Cortex of kidney (tissue), 1 donor: ENCODE measurements around the gene SLC24A4.

Experiments used
- DNase-seq: peaks from one replicate; lab custom pipeline; 2025; lab: John Stamatoyannopoulos, UW

Gene SLC24A4

GRCh38 chr14:92316176-92316575 lies 6.8 kb upstream of the SLC24A4 start:
- no peak for DNase-seq

GRCh38 chr14:92316937-92317336 lies 6.0 kb upstream of the SLC24A4 start:
- DNase-seq, result no peak

GRCh38 chr14:92317511-92317910 lies 5.5 kb upstream of the SLC24A4 start:
- DNase-seq, result no peak

- DNase-seq, result no peak
Observed at GRCh38 chr14:92321701-92322100, 1.3 kb upstream of the SLC24A4 start.

GRCh38 chr14:92322516-92322915 lies 449 bp upstream of the SLC24A4 start:
- DNase-seq, result no peak

- no peak for DNase-seq
Observed at GRCh38 chr14:92323916-92324818, 1.2 kb downstream of the SLC24A4 start.

- no peak for DNase-seq
Observed at GRCh38 chr14:92325835-92326234, 2.9 kb downstream of the SLC24A4 start.

- DNase-seq, result no peak
Observed at GRCh38 chr14:92328664-92329255, 5.8 kb downstream of the SLC24A4 start.

GRCh38 chr14:92334050-92334449 lies 11.1 kb downstream of the SLC24A4 start:
- DNase-seq, result no peak

GRCh38 chr14:92336363-92336762 lies 13.4 kb downstream of the SLC24A4 start:
- DNase-seq, result no peak

GRCh38 chr14:92339426-92339825 lies 16.5 kb downstream of the SLC24A4 start:
- DNase-seq, result no peak

- no peak for DNase-seq
Observed at GRCh38 chr14:92340071-92340470, 17.1 kb downstream of the SLC24A4 start.

- no peak for DNase-seq
Observed at GRCh38 chr14:92340931-92341330, 18.0 kb downstream of the SLC24A4 start.

GRCh38 chr14:92341791-92342190 lies 18.8 kb downstream of the SLC24A4 start:
- DNase-seq, result no peak

- no peak for DNase-seq
Observed at GRCh38 chr14:92348154-92348553, 25.2 kb downstream of the SLC24A4 start.

GRCh38 chr14:92351750-92352149 lies 28.8 kb downstream of the SLC24A4 start:
- no peak for DNase-seq

- DNase-seq, result no peak
Observed at GRCh38 chr14:92352158-92352985, 29.4 kb downstream of the SLC24A4 start.

GRCh38 chr14:92353447-92353846 lies 30.5 kb downstream of the SLC24A4 start:
- DNase-seq, result no peak

- DNase-seq, result no peak
Observed at GRCh38 chr14:92356677-92357076, 33.7 kb downstream of the SLC24A4 start.

- no peak for DNase-seq
Observed at GRCh38 chr14:92360651-92361370, 37.8 kb downstream of the SLC24A4 start.

- no peak for DNase-seq
Observed at GRCh38 chr14:92362781-92363235, 39.8 kb downstream of the SLC24A4 start.

- no peak for DNase-seq
Observed at GRCh38 chr14:92366237-92366636, 43.3 kb downstream of the SLC24A4 start.
